HCEC 1CT (cell line): ENCODE results near the gene ARFIP2.

ENCODE experiments used
- DNase-seq: peaks from one replicate; pipeline ENCODE4 v3.0.0-alpha.2; 2017

Gene ARFIP2

DNA sequence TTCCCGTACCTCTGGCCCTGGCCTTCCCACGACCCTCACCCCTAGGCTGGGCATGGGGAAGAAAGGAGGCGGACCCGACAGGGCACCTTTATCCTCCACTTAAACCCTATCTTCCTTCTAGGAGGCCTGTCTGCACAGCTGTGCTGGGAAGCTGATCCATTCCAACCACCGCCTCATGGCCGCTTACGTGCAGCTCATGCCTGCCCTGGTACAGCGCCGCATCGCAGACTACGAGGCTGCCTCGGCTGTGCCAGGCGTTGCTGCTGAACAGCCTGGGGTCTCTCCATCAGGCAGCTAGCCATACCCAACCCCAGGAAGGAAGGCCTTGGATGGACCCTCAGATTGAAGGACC, 769 bp upstream of the ARFIP2 start:
- no peak for DNase-seq

DNA sequence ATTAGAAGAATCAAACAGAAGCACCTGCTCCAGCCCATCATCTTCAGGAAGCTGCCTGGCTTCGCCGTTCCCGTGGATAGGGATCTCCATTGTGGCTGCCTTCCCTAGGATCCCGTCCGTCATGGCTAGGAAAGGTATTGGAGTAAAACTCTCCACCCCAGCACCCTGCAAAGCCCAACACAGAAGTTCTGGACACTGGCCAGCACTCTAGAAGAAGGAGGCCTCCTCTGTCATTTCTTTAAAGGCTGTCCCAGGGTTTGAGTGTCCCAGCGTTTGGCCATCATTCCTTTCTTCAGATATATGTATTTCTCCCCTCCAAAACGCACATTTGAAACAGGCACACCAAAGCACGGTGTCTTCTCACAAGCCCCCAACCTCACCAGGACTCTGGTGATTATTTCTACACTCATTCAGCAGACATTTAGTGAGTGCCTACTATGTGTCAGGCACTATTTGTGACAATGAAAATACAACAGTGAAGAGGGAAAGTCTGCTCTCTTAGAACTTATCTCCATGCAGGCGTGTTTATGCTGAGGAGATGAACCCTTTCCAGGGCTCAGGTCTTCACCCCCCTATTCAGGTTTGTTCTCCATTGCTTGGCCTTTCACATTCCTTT, 724 bp downstream of the ARFIP2 start:
- no peak for DNase-seq

DNA sequence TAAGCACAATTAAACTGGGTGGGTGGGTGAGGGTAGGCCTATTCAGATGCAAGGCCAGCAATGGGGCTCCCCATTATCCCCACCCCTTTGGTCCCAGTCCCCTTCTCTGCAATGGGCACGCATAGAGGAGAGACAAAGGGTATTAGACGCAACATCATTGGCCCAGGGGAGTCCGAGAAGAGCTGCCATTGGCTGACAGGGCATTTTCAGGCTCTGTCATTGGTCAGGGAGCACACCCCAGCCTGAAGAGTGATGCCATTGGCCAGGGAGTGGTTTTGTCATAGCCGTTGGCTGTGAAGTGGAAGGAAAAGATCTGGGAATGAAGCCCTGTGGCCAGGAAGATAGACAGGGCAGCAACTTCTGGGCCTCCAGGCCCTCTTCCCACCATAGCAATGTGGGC, 4.6 kb downstream of the ARFIP2 start:
- DNase-seq: no peak

GRCh38 chr11:6475936-6476335, 5.2 kb downstream of the ARFIP2 start:
- no peak for DNase-seq

DNA sequence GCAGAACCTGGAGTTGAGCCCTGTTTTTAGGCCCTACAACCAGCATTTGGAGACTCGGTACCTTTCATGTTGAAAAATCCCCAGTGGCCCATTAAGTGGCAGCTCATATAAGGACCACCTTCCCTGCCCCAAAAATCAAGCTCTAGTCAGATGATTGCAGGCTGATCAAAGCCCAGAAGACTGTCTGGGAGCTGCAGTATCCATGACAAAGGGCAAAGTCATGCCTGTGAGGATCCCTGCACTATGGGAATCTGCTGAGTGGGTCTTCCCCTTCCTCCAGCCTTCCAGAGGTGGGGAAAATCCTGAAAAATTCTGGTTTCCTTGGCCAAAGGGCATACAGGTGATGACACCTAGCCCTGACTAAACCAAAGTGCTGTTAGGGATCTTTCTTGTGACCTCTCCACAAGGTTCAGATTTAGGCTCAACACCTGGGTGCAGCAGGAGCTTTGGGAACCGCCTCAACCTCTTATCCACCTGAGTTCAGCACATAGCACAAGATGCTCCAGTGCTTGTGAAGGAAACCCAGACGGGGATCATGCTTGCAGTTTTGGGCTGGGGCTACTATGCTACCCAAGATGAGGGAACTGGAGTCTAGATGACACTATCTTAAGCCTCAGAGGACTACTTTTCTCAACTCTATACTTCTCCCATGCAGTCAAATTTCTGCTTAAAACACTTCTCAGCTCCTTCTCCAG, 6.2 kb downstream of the ARFIP2 start:
- no peak for DNase-seq

- DNase-seq: no peak
These were observed 6.7 kb downstream of the ARFIP2 start for GRCh38 chr11:6474413-6474792.

DNA sequence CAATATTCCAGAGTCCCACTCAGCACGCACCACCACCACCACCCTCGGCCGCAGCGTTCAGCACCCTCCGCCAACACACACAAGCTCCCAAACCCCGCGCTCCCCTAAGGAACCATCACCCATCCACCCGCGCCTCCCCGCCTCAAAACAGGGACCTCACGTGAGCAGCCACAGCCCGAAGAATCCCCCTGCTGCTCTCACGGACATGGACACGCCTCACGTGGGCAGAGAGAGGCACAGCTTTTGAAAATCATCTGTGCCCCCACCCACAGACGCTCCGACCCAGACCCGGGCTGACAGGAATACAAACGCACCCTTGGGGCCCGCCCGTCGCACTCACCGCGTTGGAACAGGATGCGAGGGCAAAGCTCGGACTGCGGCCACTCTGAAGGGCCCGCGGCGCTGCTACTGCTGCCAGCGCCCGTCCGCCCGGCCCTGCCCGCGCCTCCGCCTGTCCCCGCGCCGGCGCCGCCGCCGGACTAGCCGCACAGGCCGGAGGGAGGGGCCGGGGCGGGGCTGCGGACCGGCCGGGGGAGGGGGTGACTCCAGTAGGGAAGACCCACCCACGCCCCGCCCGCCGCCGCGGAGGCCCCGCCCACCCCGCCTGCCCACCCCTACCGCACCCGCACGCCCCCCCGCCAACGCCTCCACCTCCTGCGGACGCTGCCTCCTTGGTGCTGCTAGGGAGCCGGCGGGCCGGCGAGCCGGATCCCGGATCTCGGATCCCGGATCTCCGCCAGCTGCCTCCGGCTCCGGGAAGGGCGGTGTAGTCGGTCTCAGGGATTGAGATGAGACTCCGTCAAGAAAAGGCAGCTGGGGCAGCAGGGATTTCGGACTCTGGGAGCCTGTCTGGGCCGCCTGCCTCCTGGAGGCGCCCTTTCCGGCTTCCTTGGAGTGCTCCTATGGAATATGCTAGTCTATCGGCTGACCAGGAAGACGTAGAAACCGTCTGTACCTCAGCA, 7.4 kb downstream of the ARFIP2 start, which contains the start of gene TRIM3:
TRIM3 (minus strand) TSS at position 491 of the 962 bp plus-strand sequence. CDS start 8,246 bp downstream, outside the sequence.
- DNase-seq: peak; percentile 86

DNA sequence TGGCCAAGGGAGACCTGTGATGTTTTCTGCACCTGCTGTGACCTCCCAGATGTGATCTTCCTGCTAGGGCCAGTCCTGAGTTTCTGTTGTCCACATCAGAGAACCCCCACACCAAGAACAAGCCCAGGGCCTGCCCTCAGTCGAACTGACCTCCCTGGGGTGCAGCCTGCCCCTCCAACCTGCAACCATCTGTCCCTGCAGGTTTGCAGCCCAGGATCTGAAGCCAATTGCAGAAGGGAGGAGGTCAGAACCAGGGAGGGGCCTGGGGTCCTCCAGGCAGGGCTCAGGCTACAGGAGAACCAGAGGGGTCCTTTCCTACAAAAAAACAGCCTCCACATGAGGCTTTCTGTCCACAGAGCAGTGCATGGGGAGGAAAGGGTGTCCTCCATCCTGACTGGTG, 8.2 kb downstream of the ARFIP2 start:
- no peak for DNase-seq

DNA sequence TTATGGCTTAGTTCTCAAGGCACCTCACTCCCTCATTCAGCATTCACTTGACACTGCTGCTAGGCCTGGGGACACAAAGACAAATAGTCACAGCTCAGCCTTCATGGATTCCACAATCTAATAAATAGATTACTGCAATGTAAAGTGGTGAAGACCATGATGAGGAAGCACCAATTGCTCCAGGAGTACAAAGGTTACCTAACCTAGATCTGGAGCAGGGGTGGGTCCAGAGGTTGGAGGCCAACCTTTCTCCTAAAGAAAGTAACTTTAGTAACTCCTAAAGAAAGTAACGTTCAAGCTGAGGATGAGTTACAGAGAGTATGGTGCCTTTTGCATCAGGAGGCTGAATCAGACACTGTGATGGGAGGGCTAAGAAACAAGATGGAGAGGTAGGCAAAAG, 11.5 kb downstream of the ARFIP2 start:
- no peak for DNase-seq

GRCh38 chr11:6468712-6469495, 12.2 kb downstream of the ARFIP2 start:
- peak; percentile 31 for DNase-seq

DNA sequence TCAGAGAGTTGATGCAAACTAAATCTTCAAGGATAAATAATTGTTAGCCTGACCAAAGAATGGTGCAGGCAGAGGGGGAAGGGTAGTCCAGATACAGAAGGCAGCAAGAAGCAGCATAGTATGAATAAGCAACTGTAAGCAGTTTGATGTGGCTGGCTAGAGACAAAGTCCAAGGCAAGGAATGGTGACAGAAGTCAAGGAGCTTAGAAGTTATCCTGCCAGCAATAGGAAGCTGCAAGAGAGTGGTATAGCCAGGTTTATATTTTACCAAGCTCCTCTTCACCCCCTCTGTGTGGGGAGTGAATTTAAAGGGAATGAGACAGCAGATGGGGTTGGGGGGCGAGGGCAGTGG, 22.1 kb downstream of the ARFIP2 start:
- DNase-seq: no peak

DNA sequence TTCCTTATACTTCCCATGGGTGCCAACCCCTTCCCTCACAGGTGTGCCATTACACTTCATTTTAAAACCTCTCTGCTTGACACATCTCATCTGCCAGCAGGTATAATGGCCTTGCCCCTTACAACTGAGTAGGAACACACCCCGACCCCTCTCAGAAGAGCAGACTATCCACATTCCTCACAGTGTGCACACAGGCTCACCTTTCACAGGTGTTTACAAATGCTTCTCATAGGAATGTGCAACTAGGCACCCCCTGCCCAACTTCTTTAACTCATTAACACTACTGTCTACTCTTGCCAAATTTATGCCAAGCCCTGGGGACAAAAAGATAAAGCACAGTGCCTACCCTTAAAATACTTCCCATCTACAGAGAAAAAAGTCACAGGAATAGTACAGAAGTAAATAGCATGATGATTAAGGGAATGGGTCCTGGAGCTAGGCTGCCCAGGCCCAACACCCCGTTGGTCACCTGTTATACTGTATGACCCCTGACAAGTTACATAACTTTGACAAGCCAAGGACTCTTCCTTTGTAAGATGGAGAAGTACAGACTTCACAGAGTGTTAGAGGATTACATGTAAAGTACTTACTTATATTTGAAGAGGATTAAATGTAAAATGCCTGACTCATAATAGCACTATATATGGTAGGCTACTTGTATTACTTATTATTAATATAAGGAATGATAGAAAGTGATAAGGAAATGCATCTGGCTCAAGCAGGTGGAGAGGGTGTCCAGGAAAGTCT, 22.6 kb downstream of the ARFIP2 start:
- no peak for DNase-seq

DNA sequence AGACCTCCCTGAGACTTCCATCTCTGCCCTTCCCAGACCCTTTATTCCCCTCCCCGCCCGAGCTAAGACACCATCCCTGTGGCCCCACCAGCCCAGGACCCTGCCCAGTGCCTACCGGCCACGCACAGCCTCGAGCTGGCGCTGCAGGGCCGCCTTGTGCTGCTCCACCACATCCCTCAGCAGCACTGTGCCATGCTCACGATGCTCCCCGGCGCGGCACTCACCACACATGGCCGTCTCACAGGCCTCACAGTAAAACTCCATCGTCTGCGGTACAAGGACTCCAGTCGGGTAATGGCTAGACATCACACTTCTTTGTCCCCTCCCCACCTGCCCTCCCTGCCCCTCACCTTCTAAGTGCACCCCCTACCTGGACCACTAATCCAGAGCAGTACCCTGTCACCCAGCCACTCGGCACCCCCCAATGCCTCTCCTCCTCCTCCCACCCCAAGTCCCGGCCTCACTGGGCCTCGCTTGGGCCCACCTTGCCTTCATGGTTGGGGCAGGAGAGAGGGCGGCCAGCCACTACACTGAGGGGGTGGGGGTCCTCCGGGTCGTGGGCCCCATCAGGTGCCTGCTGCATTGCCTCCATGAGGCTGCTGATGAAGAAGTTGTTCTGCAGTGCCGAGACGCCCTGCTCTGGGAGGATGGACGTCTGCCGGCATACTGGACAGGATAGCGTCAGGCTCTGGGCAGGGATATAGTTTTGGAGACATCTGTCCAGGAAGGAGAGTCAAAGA, 23.4 kb downstream of the ARFIP2 start:
- no peak for DNase-seq

- DNase-seq: no peak
These were observed 24.6 kb downstream of the ARFIP2 start for GRCh38 chr11:6456361-6457073.

GRCh38 chr11:6455070-6455469, 26.1 kb downstream of the ARFIP2 start:
- DNase-seq: no peak

GRCh38 chr11:6453152-6453551, 28.0 kb downstream of the ARFIP2 start:
- no peak for DNase-seq

DNA sequence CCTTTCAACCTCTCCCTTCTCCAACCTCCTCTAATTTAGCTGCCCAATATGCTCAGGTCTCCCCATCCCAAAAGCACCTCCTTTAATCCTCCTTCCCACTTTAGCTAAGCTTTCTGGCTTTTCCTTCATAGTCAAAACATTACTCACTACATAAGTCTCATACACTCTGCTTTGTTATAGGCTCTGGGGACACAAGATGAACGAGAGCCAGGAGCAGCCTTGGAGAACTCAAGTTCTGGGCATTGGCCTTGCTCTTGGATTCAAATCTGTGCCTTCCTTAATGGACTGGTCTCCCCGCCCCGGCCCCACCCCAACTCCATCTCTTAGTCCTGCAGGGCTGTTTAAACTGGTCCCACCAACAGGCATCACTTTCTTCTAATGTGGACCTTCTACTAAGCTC, 28.9 kb downstream of the ARFIP2 start:
- no peak for DNase-seq

GRCh38 chr11:6448574-6448973, 32.6 kb downstream of the ARFIP2 start:
- DNase-seq: no peak

- peak; percentile 29 for DNase-seq
These were observed 37.7 kb downstream of the ARFIP2 start for GRCh38 chr11:6443269-6444003.

DNA sequence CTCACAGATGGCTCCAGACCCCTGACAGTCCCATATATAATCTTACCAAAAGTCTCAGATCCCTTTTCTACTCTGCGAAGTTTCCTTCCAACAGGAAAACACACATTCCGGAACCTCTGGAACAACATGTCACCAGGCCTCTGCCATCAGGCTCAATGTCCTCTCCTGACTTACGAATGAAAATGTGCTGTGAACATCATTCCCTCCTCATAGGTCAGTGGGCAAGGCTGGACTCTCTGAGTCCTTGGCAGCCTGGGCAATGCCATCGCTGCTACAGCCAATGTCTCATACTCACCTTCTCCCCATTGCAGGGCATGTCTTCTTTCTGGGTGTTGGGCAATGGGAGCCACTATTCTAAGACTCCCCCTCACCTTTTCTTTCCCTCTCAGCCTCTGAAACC, 38.7 kb downstream of the ARFIP2 start:
- DNase-seq: no peak
